ENCODE measurements around the gene TTC39C.

DNA sequence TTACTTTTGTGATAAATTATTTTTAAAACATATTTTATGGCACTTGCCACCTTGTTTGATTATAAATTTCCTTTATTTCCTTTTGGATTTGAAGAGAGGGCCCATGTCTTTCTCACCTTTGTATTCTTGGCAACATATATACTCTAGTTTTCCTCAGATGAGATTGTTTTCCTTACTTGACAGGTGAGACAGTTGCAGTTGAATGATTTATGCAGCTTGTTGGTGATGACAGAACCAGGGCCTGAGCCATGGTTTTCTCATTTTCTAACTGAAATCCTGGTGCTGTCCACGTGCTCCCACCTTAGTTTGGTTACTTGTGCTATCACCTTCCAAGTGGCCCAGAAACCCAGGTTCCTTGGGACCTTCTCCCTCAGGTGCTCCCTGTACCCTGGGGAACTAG, 58.2 kb downstream of the TTC39C start:
- TF ChIP-seq, protein P1, sequence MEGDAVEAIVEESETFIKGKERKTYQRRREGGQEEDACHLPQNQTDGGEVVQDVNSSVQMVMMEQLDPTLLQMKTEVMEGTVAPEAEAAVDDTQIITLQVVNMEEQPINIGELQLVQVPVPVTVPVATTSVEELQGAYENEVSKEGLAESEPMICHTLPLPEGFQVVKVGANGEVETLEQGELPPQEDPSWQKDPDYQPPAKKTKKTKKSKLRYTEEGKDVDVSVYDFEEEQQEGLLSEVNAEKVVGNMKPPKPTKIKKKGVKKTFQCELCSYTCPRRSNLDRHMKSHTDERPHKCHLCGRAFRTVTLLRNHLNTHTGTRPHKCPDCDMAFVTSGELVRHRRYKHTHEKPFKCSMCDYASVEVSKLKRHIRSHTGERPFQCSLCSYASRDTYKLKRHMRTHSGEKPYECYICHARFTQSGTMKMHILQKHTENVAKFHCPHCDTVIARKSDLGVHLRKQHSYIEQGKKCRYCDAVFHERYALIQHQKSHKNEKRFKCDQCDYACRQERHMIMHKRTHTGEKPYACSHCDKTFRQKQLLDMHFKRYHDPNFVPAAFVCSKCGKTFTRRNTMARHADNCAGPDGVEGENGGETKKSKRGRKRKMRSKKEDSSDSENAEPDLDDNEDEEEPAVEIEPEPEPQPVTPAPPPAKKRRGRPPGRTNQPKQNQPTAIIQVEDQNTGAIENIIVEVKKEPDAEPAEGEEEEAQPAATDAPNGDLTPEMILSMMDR (IDR thresholded peaks at IDR 0.05 in 8 of 11, conservative IDR thresholded peaks at IDR 0.05 in 3 of 11): no peak
- TF ChIP-seq POLR2AphosphoS5 (IDR thresholded peaks at IDR 0.05) (no peak), POLR2A (IDR thresholded peaks at IDR 0.05) (no peak)
